GM23338 (cell line): Measurements from ENCODE around the gene WSCD2.

Source experiments
- CREB1 ChIP-seq: fragments of 250-450 bp; sonication (Bioruptor Pico); IDR thresholded peaks from 2 replicates; pipeline ENCODE4 v1.5.0; 2020; ENCODE audit warnings: low read depth, mild to moderate bottlenecking, moderate library complexity
- CTCF ChIP-seq, 2 experiments: fragments of 200-600 bp in 1 of 2; sonication (generic) in 1 of 2; conservative IDR thresholded peaks; 2 replicates each; pipeline versions ENCODE4 v1.5.1 to v1.6.1; 2016 to 2017; ENCODE audit warnings: antibody characterized with exemption in 2 of 2, low read depth in 2 of 2, mild to moderate bottlenecking in 2 of 2, moderate library complexity in 1 of 2
- EZH2 ChIP-seq: fragments of 200-600 bp; sonication (generic); IDR thresholded peaks from one replicate; pipeline ENCODE4 v1.8.0; 2017; ENCODE audit warnings: antibody characterized with exemption, mild to moderate bottlenecking, low read depth; ENCODE audit not compliant: unreplicated experiment
- JUNB ChIP-seq: IDR thresholded peaks from one replicate; pipeline ENCODE4 v1.6.1; 2016; ENCODE audit warnings: antibody characterized with exemption; ENCODE audit not compliant: unreplicated experiment
- NANOG ChIP-seq: IDR thresholded peaks from 2 replicates; pipeline ENCODE4 v1.6.1; 2016; ENCODE audit warnings: antibody characterized with exemption, borderline replicate concordance
- POLR2AphosphoS5 ChIP-seq: IDR thresholded peaks from 2 replicates; pipeline ENCODE4 v1.6.1; 2016; ENCODE audit warnings: antibody characterized with exemption, low read depth

- TF ChIP-seq CTCF (conservative IDR thresholded peaks at IDR 0.05; ENCODE audit: low read depth in 2 of 2) (no peak), CREB1 (CRISPR knock-in tag) (no peak), EZH2 (no peak), JUNB (no peak), POLR2AphosphoS5 (no peak), NANOG (no peak)
Observed at GRCh38 chr12:108226866-108227265, 97.8 kb downstream of the WSCD2 start.
